Measurements from ENCODE around the gene PIRT.

DNA sequence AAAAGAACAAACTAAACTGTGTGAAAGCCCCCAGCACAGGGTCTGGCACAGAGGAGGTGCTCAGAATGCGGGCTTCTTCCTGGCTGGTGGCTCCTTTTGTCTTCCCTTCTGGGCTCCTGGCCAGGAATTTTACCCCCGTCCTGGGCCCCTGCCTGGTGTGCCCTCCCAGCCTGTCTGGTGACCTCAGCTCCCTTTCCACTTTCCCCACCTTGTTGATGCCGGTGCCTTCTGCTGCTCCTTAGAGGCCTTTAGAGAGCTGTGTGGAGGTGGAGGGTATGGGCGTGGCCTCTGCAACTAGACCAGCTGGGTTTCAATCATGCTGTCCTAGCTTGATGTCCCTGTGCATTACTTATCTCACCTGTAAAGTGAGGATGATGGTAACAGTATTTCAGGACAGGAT is 16.8 kb downstream of the PIRT start:
- no peak for TF ChIP-seq ZBTB33 (IDR thresholded peaks at IDR 0.05; ENCODE audit: extremely low read depth, insufficient replicate concordance, low read length)
- TF ChIP-seq REST (IDR thresholded peaks at IDR 0.05; ENCODE audit: low read depth) = no peak

Data from HCT116 (cell line).